ENCODE results near the gene SMO.
A peak's percentile ranks its signal among the peaks of the same experiment; 100 is the strongest.

SMO gene

GRCh38 chr7:129188372-129188891 is at the start of gene SMO:
Gene SMO (plus strand): TSS chr7:129188633. CDS start chr7:129189152, 519 bp downstream.
- DNase-seq (ENCODE audit: low read depth) = peak; percentile 11
- H3K4me3 ChIP-seq (ENCODE audit: low read length) = peak within 1 kb of the TSS; percentile 72
- TF ChIP-seq, protein P1, sequence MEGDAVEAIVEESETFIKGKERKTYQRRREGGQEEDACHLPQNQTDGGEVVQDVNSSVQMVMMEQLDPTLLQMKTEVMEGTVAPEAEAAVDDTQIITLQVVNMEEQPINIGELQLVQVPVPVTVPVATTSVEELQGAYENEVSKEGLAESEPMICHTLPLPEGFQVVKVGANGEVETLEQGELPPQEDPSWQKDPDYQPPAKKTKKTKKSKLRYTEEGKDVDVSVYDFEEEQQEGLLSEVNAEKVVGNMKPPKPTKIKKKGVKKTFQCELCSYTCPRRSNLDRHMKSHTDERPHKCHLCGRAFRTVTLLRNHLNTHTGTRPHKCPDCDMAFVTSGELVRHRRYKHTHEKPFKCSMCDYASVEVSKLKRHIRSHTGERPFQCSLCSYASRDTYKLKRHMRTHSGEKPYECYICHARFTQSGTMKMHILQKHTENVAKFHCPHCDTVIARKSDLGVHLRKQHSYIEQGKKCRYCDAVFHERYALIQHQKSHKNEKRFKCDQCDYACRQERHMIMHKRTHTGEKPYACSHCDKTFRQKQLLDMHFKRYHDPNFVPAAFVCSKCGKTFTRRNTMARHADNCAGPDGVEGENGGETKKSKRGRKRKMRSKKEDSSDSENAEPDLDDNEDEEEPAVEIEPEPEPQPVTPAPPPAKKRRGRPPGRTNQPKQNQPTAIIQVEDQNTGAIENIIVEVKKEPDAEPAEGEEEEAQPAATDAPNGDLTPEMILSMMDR (conservative IDR thresholded peaks at IDR 0.05; ENCODE audit: low read depth, low read length) = no peak

- peak overlapping the region; percentile 66 for H3K4me3 ChIP-seq (ENCODE audit: low read length)
- TF ChIP-seq, protein P1 (conservative IDR thresholded peaks at IDR 0.05; ENCODE audit: low read depth, low read length) = no peak
- no peak for DNase-seq (ENCODE audit: low read depth)
Measured at GRCh38 chr7:129143724-129144094, 44.7 kb upstream of the SMO start.

DNA sequence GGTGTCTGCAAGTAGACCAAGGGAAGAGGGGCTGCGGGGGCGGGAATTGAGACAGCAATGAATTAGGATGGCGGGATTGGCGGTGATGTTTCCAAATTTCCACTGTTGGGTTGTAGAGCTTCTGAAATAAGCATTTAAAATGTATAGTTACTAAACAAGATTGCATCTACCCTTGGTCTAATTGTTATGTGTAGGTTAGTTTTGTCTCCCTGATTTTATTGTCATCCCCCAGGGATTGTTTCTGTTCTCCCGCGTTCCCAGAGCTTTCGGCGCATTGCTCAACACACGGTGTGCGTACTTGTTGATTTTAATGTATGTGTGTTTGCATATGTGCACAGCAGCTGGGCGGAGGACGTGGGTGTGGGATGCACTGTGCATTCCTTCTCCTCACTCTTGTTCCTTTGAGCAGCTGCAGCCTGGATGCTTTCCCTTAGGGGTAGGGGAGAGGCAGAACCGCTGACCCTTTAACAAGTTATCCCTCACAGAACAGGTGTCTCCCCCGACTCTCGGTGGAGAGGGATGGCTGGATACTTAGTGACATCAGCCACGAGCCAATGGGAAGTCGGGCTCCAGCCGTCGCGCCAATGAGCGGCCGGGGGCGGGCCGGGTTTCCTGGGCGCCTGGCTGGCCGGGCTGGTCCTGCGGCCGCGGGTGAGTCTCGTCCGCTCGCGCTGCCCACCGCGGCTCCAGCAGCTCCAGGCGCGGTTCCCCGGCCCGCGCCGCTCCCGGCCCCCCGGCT is 44.2 kb upstream of the SMO start, which contains the start of gene TSPAN33:
Gene TSPAN33, plus strand, starts transcription at position 613 of the 739 bp plus-strand sequence. CDS start 274 bp downstream, outside the sequence.
- TF ChIP-seq, protein P1 (conservative IDR thresholded peaks at IDR 0.05; ENCODE audit: low read depth, low read length) = no peak
- no peak for DNase-seq (ENCODE audit: low read depth)
- peak within 1 kb of the TSS; percentile 66 for H3K4me3 ChIP-seq (ENCODE audit: low read length)

DNA sequence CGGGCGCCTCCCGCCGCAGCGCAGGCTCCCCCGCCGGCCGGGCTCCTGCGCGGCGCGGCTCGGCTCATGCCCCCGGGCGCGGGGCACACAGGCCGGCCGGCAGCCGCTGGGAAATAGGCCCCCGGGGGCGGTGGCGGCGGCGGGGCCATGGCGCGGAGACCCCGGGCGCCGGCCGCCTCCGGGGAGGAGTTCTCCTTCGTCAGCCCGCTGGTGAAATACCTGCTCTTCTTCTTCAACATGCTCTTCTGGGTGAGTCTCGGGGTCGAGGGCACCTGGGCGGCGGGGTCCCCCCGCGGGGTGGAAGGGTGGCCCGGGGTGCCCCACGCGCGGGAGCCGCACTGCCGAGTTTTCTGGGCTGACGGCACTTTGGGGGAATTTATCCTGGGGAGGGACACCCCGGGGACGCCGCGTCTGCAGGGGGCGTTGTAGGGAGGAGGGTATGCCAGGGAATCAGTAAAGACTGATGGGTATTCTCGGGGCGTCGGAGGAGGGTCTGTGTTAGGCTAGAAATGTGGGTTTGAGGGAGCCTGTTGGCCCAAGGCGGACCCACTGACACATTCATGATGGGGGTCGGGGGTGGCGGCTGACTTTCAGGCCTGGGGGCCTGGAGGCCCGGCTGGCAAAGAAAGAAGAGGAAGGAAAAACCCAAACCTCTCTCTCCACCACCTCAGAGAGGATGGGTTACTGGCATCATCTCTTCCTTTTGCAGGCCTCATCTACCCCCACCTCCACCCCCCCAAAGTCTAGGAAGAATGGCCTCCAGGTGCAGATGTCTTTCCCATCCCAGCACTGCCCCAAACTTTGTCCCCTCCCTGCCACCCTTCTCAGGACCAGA is 43.4 kb upstream of the SMO start:
- no peak for DNase-seq (ENCODE audit: low read depth)
- TF ChIP-seq, protein P1 (conservative IDR thresholded peaks at IDR 0.05; ENCODE audit: low read depth, low read length) = peak; percentile 48
- peak overlapping the region; percentile 55 for H3K4me3 ChIP-seq (ENCODE audit: low read length)

DNA sequence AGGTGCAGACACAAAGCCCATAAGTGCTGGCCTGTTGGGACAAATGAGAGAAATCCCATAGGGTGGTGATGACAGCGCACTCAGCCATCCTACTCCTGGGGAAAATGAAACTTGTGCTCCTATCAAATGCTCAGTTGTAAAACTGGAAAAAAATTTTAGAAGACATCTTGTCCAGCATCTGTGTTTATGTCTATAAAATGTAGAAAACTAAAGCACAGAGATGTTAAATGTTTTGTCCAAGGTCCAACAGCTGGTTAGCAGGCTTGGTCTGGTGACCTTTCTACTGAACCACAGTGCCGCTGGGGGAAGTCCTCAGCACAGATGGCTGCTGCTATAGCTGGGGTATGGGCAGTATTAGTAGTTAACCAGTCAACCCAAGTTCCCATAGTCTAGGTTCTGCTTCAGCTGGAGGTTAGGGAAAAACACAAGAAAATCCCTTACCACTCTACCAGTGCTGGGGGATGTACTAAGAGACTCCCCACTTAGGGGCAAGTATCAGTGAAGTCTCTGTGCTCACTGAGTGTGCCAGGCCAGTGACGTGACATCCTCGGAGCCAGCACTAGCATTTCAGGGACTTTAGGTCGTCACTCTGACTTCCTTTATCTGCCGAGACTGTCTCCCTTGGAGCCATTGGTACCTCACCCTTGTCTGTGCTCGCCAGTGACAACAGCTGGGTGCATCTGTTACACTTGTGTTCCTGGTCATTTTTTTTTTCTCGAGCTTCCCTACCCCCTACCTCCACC is 42.0 kb upstream of the SMO start:
- H3K4me3 ChIP-seq (ENCODE audit: low read length) = no peak overlapping the region
- no peak for DNase-seq (ENCODE audit: low read depth)
- TF ChIP-seq, protein P1 (conservative IDR thresholded peaks at IDR 0.05; ENCODE audit: low read depth, low read length) = no peak

GRCh38 chr7:129147731-129148130 is 40.7 kb upstream of the SMO start:
- TF ChIP-seq, protein P1 (conservative IDR thresholded peaks at IDR 0.05; ENCODE audit: low read depth, low read length) = no peak
- H3K4me3 ChIP-seq (ENCODE audit: low read length) = no peak overlapping the region
- DNase-seq (ENCODE audit: low read depth) = no peak
